Esophagus mucosa (tissue), 1 donor: ENCODE results near the gene TOMM7. TPM values are rescaled to one million over a fixed set of nuclear protein-coding genes. Genes with fewer than 3 reads are reported as not detected.

Experiments
- ATAC-seq: fragments of 200-7000 bp; cut with Tn5 transposase; one replicate; pipeline ENCODE4 v1.9.1; 2020
- total RNA-seq: library from RNA; stranded (reverse); gene quantifications from one replicate; pipeline ENCODE4 v1.2.4, GENCODE V29; 2023
- donor health status: DM: yes; HTN: yes; CAD: no.

TOMM7 gene
- total RNA-seq: 253 TPM

DNA sequence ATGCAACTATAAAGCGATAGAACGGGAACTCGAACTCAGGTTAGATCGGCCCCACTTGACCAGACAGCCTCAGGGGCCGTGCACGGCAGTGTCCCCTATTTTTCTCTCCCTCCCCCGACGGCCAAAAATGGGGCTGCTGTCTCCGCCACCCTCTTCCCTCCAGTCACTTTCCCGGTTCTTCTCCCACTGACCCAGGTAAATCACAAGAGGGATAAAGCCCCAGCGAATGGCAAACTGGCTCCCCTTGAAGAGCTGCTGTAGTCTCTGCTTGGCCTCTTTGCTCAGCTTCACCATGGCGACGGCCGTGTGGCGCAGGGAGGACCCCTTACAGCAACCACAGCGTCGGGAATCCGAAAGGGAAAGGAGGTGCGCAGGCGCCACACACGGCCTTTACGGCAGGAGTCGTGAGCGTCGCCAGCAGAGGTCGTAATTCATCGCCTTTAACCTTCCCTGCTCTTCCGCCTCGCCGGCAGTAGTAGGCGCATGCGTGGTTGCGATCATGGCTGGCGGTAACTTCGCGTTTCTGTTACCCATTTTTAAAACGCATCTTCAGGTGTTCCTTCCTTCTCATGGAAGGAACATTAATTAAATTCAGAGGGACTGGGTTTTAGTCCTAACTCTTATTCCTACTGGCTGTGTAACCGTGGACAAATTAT lies at the start of gene TOMM7:
TSS of gene TOMM7 (minus strand) at position 364 of the 656 bp plus-strand sequence. CDS start at position 294, 70 bp downstream.
- peak; percentile 98 for ATAC-seq

DNA sequence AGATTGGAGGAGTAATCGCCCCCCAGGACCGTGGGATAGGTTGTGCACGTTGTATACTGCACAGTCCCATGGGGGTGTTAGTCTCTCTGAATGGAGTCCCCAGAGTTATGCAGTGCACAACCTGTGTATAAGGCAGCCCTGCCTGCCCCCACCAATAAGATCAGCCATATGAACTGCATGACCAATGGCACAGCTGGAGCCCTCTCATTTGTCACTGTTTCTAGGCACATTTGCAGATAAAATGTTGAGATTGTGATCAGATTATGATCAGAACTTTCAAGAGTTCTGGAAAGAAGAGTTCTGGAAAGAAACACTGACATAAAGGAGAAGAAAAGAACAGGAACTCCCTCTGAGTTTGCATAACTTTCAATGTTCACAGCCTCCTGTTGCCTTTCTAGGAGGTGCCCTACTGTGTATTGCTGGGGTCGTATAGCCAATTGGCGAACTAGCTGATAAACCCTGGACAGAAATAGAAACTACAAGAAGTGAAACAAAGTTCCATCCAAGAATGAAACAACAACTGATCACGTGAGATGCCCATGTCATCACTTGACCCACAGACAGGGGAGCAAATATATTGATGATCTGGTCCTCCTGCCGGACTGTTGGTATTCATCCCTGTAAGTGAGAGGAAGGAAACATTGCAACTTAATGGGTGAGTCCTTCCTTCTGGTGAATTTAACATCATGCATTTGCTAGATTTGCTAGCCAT lies 49.6 kb upstream of the TOMM7 start:
- peak; percentile 69 for ATAC-seq

DNA sequence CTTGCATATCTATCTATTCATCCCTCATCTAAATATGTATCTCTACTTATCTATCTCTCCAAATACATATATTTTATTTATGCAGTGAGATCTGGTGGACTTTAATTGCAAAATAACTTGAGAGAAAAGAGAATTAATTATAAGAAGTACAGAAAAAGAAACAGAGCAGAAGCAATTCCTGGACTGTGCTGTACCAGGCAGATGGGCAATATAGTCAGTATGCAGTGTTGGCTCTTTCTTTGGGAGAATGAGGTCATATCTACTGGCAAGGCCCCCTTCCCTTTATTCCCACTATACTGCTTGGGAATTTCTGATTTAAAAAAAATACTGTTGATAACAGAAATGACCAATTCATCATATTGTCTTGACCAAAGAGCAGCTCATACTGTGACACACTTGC lies 49.0 kb upstream of the TOMM7 start:
- no peak for ATAC-seq

DNA sequence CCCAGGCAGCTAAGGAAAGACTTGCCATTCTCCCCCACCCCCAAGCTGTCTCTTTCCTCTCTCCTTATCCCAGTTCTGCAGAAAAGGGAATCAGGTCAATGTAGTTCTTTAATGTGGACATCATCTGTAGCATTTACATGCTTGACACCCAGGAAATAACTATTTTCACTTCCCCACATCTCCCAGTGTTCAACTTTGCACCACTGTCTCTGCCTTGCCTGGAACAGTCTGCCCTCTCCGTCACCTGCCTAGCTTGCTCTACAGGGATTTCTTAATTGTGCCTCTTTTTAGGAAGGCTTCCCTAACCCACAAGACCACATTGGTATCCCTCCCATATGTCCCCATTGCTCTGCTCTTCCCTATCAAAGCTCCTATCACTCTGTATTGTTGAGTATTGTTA lies 45.9 kb upstream of the TOMM7 start:
- ATAC-seq: no peak

DNA sequence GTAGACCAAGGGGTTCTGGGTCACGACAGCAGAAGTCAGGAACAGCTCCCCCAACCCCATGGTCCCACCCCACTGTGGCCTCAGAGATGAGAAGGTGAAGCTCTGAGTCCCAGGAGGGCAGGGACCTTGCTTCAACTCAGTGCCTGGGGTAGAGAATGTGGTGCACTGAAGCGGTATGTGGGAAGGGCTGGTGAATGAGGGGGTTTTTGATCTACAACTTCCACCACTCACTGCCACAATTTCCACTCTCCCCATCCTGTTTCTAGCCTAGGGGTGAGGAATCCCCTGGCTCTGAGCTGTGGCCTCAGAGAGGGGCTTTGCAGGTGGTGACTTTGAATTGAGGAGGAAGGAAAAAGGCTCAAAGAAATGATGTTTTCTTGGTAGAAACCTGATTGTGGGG lies 44.9 kb upstream of the TOMM7 start:
- no peak for ATAC-seq

DNA sequence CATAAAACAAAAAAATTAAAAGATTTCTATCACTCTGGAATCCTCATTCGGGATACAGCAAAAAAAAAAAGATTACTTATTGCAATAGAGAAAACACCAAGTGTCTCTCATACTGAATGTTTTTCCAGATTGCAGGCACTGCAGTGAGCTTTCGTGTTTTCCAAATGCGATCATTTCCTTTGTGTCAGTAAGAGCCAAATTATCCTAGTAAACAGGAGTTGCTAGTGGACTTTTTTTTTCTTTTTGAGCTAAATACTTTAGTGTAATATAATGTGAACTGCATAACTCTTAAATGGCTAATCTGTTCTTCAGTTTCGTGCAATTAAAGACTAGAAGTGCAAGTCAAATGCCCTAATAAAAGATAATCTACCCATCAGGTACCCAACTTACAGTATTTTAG lies 44.4 kb upstream of the TOMM7 start:
- ATAC-seq: no peak

DNA sequence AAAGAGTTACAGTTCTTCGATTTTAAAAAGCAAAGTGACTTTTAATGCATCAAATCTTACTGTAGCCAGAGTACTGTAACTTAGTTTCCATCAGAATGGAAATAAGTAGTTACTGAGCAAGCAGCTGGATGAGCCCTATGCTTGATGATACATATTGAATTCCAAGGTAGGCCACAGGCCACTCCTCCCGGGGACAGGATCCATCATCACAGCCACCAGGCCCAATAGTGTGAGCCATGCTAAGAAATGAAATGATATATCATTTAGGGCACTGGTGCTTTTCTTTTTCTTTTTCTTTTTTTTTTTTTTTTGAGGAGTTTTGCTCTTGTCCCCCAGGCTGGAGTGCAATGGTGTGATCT lies 42.9 kb upstream of the TOMM7 start:
- no peak for ATAC-seq

DNA sequence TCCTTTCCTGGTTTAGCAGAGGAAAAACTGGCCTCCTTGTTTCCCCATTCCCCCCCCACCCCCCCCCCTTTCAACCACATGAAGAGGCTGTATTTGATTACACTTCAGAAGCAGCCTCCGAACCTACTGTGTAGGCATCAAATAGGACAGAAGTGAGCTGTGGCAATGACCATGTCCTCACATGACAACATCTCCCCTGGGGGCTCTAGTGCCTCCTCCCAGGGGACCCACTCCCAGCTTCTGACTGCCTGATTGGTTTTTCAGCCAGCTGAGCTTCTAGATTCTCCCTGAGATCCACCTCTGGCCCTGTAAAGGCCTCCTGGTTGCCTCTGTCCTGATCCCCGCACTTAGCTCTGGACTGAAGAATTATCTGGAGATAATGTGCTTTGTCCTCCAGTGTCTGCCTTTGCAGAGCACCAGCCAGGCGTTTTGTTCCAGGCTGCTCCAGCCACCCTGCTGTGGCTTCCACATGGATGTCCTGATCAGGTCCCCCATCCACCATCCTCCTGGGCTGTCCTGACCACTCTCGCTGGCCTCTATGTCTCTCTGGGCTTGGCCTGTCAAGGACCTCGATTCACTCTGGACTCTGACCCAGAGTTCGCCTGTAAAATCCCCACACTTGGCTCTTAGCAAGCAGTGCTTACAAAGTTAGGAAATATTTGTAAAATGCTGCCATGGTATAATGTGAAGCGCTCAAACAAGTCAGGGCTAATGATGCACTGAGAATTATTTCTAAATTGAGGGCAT lies 42.4 kb upstream of the TOMM7 start:
- ATAC-seq: peak; percentile 14

DNA sequence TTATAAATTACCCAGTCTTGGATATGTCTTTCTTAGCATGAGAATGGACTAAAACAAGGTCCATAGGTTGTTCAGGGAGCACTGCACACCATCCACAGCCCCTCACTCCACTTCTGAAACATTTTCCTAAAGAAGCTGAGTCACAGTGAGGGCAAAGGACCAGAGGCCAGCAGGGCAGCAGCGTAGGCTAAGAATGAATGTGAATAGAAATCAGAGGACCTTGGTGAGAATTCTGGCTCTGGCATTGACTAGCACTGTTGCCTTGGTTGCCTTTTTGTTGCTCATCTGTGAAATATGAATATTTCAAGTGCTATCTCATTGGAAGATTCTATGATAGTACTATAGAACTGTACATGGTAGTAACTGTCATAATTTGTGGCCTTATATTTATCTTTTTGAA lies 41.7 kb upstream of the TOMM7 start:
- no peak for ATAC-seq

DNA sequence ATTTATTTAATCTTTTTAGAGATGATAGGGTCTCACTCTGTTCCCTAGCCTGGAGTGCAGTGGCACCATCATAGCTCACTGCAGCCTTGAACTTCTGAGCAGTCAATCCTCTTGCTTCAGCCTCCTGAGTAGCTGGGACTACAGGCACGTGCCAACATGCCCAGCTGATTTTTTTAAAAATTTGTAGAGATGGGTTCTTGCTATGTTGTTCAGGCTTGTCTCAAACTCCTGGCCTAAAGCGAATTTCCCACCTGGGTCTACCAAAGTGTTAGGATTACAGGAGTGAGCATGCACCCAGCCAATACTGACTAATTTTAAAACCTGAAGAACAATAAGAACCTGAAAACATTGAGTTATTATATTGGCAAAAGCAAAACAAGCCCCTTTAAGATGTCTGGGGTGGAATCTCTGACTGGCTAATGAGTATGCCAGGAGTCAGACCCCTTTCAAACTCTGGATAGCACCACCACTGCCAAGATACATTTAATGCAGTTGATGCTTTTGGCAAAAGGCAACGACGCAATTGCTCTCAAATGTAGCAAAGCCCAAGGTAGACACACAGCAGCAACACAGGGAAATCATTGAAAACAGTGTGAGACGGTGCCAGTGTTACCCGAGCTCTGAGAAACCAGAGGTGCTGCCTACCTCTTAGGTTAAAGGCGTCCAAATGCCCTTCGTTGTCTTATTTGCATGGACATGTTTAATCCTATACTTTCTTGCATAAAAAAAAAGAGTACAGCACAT lies 40.7 kb upstream of the TOMM7 start:
- no peak for ATAC-seq

DNA sequence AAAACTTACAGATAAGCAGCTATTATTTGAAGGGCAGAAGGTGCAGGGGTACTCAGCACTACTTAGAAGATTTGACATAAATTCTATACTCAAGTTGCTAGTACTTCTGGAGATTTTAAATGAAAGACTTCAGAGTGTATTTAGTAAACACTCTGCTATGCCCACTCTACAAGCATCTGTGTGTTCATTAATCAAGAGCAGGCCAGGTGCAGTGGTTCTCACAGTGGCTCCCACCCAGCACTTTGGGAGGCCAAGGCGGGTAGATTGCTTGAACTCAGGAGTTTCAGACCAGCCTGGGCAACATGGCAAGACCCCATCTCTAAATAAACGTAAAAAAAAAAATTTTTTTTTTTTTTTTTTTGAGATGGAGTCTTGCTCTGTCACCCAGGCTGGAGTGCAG lies 38.9 kb upstream of the TOMM7 start:
- no peak for ATAC-seq

DNA sequence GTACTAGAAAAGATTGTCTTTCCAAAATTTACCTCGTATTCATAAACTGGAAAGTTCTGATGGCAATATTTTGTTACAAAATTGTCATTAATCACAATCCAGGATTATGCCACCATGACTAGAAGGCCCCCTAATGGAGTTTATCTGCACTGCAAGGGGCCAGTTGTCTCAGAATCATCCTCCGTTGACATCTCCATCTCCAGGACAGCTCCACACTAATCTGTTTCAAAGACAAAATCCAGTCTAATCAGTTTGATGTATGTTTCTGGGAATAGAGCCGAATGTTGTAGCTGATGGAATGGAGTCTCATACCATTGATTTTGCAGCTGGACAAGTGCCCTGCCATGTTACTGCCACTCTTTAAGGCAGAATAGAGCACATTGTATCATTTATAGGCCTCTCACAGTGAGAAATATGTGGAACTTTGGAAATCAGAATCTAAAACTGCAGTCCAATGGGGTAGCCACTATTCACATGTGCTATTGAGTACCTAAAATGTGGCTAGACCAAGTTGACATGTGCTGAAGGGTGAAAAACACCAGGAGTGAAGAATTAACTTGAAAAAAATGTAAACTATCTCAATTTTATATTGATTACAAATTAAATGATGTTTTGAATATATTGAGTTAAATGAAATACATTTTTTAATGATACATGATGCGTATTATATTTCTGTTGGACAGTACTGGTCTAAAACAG lies 38.3 kb upstream of the TOMM7 start:
- ATAC-seq: no peak

DNA sequence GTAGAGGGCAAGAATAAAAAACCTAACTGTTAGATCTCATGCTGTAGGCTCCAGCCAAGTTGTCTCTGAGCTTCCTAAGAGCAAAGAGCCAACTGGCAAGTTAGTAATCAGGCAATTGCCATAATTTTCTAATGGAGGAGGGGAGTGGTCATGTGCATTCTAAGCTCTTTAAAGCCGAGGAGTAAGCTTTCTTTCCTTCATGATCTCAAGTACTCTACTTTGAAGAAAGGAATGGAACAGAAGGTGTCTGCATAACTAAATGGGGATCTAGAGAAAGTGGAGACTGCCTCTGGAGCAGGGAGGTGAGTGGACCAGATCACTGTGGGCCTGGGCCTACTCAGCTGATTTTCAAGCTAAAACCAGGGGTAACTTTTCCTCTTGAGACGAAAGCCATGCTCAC lies 37.7 kb upstream of the TOMM7 start:
- no peak for ATAC-seq

DNA sequence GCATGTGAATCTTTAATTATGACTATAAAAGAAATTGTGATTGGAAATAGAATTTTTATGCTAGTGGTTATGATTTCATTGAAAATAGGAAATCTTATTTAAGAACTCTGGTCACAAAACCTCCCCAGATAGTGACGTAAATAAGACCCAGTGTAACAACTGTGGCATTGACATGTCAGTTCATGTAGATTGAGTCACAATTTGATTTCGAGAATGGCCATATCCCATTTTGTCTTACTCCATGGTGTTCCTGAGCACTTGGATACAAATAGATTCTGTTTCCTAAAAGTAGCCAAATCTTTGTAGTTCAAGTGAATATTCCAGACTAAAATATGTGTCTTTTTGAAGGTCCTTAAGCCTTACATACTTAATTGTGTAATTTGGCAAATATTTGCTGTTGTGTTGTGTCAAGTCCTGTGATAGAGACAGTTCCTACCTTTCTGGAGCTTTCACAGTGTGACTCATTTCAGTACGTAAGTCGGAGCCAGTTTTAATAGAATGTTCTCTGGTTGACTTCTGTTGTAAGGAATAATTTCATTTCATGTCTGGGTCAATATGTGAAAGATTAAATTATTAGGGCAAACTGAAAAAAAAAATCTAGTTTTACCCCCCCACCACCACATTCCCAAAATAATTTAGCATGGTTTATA lies 37.1 kb upstream of the TOMM7 start:
- peak; percentile 65 for ATAC-seq

DNA sequence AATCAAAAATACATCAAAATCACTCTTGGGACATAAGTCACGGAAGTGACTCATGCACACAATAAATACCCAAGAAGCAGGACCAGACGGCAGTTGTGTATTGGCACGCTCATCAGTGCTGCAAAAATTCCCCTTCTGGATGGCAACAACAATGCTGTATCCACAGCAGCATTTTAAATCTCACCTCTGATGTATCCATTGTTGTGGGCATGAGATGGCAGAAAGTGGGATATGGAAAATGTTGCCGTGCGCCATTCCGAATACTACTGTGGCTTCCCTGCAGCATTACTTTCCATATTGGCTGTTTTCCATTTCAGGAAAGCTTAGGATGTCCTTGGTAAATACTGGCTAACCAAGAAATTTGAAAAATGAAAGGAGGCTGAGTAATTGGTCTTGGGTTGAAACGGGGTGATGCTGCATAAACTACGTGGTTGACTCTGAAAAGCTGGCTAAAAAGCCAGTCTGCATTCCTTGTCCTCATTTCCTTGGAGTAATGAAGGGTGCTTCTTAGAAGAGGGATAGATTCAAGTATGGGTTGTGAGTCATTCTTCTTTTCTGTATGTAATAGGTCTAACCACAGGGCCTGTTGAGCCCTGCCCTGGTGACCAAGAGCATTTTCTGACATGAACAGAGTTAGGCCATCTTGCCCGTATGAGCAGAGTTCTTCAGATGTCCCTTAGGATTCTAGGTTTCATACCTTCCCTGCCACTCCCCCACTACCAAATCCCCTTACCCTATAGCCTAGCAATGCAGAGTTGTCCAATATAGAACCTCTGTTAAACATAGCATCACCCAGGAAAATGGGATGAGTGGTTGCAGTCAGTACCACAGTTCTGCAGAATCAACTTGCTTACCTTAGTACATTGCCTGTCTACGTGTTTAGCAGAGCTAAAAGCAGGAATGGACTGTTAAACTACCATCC lies 36.3 kb upstream of the TOMM7 start:
- peak; percentile 87 for ATAC-seq

DNA sequence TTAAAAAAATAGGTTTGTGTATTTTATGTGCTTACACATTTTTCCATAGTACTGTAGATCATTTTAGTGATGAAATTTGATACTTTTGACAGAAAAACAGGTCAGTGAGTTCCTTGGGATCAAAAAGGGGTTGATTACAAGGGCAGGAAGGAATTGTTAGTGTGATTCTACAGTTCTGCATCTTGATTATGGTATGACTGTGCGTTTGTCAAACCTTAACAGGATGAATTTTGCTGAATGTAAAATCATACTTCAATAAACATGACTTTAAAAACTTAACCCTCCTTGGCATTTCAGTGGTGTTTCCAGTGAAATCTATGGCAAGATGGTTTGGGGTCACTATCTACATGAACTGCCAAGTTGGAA lies 35.6 kb upstream of the TOMM7 start:
- no peak for ATAC-seq

DNA sequence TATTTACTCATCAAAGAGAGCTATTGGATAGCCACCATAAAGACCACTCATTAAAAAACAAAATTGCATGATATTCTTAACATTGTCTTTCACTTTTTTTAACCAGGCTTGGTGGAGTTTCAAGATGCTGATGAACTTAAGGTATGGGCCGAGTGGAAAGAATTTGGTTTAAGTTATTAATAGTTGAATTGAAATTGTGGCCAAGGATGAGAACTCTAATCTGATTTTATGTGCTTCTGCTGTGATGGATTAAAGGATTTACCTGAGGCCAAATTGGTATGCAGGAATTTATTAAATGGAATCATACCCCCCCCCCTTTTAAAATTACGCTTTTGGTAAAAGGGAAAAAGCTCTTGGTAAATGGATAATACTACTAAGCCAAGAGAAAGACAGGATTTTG lies 33.8 kb upstream of the TOMM7 start:
- ATAC-seq: no peak

DNA sequence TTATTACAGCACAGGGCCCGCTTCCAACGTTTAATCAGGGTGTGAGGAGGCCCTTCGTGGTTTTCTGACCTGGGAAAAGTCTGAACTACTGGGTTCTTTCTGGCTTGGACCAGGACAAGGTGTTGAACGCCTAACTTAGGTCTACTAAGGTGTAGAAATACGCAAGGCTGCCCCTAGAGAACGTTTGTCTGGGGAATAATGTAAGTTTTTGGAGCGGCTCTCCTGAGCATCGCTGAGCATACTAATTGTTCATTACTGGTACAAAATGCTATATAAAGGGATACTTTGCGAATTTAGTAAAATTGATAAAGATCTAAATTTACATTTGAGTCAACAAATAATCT lies 32.4 kb upstream of the TOMM7 start:
- no peak for ATAC-seq

DNA sequence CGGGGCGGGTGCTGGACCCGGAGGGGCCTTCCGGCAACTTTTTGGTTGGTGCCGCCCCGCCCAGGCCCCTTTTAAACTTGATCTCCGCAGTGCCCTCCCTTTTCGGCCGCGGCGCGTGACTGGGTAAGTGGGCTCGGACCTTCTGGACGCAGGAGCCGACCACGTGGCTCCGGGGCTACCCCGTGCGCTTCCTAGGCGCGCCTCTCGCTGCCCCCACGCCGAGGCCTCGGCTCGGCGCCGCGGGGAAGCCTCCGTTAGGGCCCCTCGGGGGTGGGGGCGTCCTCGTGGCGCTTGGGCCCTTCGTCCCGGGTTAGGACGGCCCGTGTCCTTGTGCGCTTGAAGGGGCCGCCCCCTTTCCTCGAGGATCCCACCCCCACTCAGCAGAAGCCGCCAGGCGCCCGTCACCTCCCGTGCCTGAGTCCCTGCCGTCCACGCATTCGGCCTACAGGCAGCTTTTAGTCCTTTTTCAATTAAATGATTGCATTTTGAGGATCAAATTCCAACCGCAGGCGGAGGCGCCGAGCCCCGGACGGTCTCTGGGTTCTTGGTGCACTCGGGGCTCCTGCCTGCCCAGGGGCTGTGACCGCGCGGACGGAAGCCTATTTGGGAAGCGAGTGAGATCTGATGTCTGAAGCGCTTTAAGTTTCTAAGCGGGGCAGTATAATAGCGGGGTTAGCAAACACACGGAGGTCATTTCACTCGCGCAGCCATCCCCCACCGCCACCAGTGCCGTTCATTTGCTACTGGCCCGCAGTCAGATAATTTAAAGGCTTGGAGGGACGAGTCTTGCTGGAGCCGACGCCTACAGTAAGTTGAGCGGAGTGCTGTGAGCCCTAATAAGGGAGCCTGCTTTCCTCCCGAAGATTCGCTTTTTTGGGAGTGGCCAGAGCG lies 31.8 kb upstream of the TOMM7 start:
- peak; percentile 79 for ATAC-seq

DNA sequence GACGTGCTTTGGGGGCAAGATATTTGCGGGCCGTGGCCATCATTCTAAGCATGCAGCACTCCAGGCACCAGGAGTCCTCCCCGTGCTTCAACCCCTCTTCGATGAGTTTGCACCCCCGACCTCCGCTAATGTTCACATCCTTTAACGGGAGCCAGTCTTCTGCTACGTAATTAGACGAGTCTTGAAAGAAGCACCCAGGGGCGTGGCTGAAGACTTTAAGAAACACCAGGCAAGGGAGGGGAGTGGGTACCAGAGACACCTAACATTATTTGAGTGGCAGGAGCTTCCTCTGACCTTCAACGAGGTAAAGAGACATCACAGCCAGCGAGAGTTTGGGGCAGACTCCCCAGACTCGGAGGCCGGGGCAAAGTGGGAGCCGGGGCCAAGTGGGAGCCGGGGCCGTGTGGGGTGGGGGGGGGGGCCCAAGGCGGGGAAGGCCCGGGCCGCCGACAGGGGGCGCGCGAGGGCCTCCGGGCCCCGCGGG lies 31.1 kb upstream of the TOMM7 start:
- no peak for ATAC-seq
